GM12892 (cell line): ENCODE data around the gene CSTPP1.

ENCODE experiments used
- POLR2A ChIP-seq: IDR thresholded peaks from 2 replicates; pipeline ENCODE4 v1.6.1; 2011; ENCODE audit warnings: low read depth, low read length, control low read depth
- POLR2AphosphoS5 ChIP-seq: IDR thresholded peaks from 2 replicates; pipeline ENCODE4 v1.6.1; 2011; ENCODE audit warnings: low read depth, low read length, control low read depth
- TAF1 ChIP-seq: IDR thresholded peaks from 2 replicates; pipeline ENCODE4 v1.6.1; 2011; ENCODE audit warnings: low read depth, mild to moderate bottlenecking, control low read depth, low read length, borderline replicate concordance

GRCh38 chr11:46984987-46985386, 48.4 kb downstream of the CSTPP1 start:
- TF ChIP-seq POLR2AphosphoS5 (no peak), TAF1 (no peak), POLR2A (no peak)
